Hepatocyte (in vitro differentiated cells): ENCODE data around the gene GPR32.

Experiments used
- EZH2phosphoT487 ChIP-seq: fragments of 200-600 bp; sonication (generic); IDR thresholded peaks from one replicate; pipeline ENCODE4 v1.6.1; 2018; ENCODE audit warnings: antibody characterized with exemption, mild to moderate bottlenecking, low read depth, moderate library complexity; ENCODE audit not compliant: unreplicated experiment, severe bottlenecking
- TF ChIP-seq, protein P1 (sequence below): fragments of 200-600 bp; sonication (generic); IDR thresholded peaks from 2 replicates; pipeline ENCODE4 v1.5.1; 2016; ENCODE audit warnings: antibody characterized with exemption, mild to moderate bottlenecking; ENCODE audit not compliant: poor library complexity

DNA sequence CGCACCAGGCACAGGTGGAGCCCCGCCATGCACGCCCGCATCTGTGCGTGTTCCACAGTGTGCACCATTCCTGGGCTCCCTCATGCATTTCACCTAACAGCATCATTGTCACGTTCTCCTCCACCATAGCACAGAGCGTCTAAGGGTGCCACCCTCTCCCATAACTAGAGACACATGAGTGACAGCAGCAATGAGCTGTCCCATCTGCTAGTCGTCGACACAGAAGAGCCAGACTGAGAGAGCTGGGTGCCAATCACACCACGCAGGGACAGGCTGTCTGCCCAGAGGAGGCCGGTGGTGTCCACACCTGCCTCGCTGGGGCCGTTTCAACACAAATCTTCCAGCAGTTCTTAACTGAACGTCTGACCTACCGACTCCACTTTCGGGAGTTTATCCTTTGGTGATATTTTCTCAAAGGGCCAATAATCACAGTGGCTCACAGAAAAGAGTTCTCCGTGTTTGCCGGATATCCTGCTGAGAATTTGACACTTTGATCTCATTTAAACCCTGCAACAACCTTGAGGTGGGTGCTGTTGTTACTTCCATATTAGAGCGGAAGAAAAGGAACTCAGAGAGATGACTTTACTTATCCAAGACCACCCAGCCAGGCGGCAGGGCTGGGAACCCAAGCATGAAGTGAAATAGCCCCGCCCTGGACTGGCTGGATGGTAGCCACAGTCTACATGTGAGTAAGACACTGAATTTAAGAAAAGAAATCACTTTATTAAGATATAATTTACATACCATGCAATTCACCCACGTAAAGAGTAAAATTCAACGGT is 30.9 kb upstream of the GPR32 start:
- TF ChIP-seq, protein P1, sequence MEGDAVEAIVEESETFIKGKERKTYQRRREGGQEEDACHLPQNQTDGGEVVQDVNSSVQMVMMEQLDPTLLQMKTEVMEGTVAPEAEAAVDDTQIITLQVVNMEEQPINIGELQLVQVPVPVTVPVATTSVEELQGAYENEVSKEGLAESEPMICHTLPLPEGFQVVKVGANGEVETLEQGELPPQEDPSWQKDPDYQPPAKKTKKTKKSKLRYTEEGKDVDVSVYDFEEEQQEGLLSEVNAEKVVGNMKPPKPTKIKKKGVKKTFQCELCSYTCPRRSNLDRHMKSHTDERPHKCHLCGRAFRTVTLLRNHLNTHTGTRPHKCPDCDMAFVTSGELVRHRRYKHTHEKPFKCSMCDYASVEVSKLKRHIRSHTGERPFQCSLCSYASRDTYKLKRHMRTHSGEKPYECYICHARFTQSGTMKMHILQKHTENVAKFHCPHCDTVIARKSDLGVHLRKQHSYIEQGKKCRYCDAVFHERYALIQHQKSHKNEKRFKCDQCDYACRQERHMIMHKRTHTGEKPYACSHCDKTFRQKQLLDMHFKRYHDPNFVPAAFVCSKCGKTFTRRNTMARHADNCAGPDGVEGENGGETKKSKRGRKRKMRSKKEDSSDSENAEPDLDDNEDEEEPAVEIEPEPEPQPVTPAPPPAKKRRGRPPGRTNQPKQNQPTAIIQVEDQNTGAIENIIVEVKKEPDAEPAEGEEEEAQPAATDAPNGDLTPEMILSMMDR, result no peak
- TF ChIP-seq EZH2phosphoT487, result no peak
